Neural progenitor cell (in vitro differentiated cells): Measurements from ENCODE around the gene SYVN1.

Source experiments
- CTCF ChIP-seq: fragments of 200-600 bp; sonication (generic); IDR thresholded peaks from 2 replicates; pipeline ENCODE4 v1.5.1; 2017; ENCODE audit warnings: antibody characterized with exemption, mild to moderate bottlenecking
- EZH2 ChIP-seq: fragments of 200-600 bp; sonication (generic); IDR thresholded peaks from 2 replicates; pipeline ENCODE4 v1.6.1; 2017; ENCODE audit warnings: antibody characterized with exemption, mild to moderate bottlenecking, moderate library complexity
- EZH2phosphoT487 ChIP-seq: fragments of 200-600 bp; sonication (generic); IDR thresholded peaks from 2 replicates; pipeline ENCODE4 v1.6.1; 2017; ENCODE audit warnings: antibody characterized with exemption

- TF ChIP-seq EZH2, result no peak
- no peak for TF ChIP-seq CTCF
- no peak for TF ChIP-seq EZH2phosphoT487
Observed at GRCh38 chr11:65135633-65136145, 1.4 kb upstream of the SYVN1 start.
